Retinal pigment epithelial cell (primary cell): ENCODE results near the gene ANKRD11.

Experiments used
- DNase-seq: peaks from one replicate; pipeline ENCODE4 v3.0.0-alpha.2; 2010; ENCODE audit warnings: low read depth
- H3K4me3 ChIP-seq: 2 replicates; pipeline ENCODE4 v1.5.1; 2011; ENCODE audit warnings: mild to moderate bottlenecking, low read length, control low read depth, moderate library complexity
- TF ChIP-seq, protein P1 (sequence below): conservative IDR thresholded peaks from 2 replicates; pipeline ENCODE4 v1.5.1; 2011; ENCODE audit warnings: low read depth, low read length, control low read depth, inconsistent platforms

The ANKRD11 gene

DNA sequence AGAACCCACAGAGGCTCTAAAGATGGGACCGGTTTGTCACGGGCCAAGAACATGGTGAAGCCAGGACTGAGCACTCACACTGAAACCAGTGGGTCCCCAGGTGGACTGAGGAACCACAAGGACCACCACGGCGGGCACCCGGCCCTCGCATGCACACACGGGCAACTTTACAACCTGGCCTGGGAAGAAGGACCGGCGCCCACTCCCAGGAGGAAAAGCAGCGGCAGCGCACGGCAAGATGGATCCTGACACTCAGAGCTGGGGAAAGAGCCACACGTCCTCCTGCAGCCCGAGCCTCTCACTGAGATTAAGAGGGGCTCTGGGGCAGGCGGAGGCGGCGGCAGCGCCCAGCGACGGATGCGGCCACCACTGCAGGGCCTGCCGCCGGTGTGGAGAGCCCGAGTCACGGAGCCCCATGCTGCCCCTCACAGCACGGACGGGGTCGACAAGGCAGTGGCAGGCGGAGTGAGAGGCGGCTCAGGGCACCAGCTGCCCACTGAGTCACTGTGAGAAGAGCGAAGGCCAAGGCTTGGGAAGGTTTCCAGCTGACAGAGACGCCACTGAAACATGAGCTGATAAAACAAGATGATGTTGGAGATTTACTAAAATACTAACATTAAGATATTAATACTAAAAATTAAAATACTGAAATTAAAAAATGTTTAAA lies 118.3 kb downstream of the ANKRD11 start:
- TF ChIP-seq, protein P1, sequence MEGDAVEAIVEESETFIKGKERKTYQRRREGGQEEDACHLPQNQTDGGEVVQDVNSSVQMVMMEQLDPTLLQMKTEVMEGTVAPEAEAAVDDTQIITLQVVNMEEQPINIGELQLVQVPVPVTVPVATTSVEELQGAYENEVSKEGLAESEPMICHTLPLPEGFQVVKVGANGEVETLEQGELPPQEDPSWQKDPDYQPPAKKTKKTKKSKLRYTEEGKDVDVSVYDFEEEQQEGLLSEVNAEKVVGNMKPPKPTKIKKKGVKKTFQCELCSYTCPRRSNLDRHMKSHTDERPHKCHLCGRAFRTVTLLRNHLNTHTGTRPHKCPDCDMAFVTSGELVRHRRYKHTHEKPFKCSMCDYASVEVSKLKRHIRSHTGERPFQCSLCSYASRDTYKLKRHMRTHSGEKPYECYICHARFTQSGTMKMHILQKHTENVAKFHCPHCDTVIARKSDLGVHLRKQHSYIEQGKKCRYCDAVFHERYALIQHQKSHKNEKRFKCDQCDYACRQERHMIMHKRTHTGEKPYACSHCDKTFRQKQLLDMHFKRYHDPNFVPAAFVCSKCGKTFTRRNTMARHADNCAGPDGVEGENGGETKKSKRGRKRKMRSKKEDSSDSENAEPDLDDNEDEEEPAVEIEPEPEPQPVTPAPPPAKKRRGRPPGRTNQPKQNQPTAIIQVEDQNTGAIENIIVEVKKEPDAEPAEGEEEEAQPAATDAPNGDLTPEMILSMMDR: no peak
- no peak for DNase-seq
- H3K4me3 ChIP-seq: no peak overlapping the region

DNA sequence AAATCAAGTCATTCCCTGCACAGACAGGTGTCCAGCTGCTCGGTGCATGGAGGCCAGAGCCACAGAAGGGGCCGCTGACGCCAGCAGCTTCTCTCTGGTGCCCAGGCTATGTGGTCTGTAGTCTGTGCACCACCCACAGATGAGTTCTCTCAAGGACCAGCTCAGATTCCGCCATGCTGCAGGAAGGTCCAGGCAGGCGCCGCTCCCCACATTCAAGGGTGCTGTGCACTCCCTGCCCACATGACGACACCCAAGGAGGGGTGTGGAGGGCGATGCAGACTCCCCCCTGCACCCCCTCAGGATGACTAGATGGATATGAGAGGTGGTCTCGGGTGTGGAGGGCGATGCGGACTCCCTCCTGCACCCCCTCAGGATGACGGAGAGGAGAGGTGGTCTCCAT lies 119.0 kb downstream of the ANKRD11 start:
- no peak for DNase-seq
- TF ChIP-seq, protein P1: no peak
- H3K4me3 ChIP-seq: no peak overlapping the region

DNA sequence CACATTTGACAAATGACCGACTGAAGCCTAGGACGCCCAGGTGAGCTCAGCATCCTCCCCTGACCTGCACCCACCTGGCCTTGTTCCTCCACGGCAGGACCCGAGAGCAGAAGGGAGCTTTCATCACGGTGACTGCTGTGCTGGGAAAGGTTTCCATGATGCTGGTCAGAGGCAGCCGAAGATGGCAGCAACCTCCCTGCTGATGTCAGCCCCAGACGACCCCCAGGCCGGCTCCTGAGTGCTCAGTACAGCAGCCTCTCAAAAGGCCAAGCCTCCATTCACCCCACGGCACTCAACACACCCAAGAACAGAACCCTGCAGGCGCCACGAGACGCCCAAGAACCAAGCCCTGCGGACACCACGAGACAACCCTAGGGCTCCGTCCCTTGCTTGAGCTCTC lies 119.8 kb downstream of the ANKRD11 start:
- no peak for DNase-seq
- no peak overlapping the region for H3K4me3 ChIP-seq
- TF ChIP-seq, protein P1: no peak

DNA sequence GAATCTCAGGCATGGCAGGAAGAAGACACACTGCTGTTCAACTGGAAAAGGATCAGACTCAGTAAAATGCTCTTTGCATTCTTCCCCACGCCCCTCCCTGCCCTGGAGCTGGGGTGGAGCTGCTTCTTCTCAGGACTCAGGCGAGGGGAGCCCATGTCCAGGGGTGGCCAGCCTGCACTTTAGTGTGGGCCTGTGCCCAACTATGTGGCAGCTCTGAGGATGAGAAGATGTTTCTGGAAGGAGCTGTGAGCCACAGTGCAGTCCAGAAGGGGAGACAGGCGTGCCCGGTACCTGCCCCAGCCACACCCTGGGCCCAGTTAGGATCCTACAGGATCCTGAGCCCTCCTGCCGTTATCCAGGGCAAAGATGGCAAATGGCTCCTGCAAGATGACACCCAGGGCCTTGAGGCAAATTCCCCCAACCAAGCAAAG lies 120.3 kb downstream of the ANKRD11 start:
- TF ChIP-seq, protein P1: no peak
- DNase-seq: no peak
- no peak overlapping the region for H3K4me3 ChIP-seq

DNA sequence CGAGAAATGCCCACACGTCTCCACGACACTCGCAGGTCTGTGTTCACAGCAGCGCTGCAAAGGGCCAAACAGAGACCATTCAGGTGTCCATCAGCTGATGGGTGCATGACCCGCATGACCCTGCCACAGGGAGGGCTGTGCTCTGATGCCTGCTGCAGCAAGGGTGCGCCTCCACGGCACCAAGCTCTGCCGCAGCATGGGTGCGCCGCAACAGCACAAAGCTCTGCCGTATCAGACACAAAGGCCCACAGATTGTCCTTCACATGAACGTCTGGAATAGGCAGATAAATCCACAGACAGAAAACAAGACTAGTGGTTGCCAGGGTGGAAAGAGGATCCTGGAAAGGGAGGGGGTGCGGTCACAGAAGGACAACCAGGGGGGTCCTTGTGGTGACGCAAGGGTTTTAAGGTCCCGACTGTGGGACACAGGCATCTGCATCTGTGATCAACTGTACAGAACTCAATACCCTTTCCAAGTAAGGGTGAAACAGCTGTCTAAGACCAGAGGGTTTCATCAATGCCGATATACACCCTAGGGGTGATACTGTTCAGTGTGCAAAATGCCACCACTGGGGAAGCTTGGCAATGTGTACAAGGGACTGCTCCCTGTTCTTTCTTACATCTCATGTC lies 121.0 kb downstream of the ANKRD11 start:
- DNase-seq: no peak
- TF ChIP-seq, protein P1: no peak
- H3K4me3 ChIP-seq: no peak overlapping the region

DNA sequence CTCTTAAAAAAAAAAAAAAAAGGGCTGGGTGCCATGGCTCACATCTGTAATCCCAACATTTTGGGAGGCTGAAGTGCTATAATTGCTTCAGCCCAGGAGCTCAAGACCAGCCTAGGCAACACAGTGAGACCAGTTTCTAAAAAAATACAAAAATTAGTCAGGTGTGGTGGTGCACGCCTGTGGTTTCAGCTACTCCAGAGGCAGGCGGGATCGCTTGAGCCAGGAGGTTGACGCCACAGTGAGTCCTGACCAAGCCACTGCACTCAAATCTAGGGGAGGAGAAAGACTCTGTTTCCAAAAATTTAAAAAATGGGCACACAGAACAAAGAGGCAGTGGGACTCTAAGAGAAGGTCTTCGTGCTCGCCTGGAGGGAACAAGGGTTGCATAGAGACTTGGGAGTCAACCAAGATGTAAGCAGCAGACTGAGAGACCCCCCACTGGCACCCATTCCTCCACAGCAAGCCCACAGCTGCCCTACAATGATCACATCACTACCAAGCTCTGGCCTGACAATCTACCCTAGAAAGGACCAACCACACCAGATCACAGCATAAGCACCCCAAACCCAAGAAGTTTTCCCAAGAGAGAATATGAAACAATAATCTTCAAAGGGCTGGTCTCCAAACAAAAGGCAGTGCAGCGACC lies 121.6 kb downstream of the ANKRD11 start:
- no peak for DNase-seq
- no peak overlapping the region for H3K4me3 ChIP-seq
- TF ChIP-seq, protein P1: no peak
